Forelimb muscle (tissue), 1 donor: ENCODE measurements around the gene ABCD3. TPM values are rescaled to one million over a fixed set of nuclear protein-coding genes. Genes with fewer than 3 reads are reported as not detected.
"Not testable (repeated sequence)": the region's sequence is repeated elsewhere in the genome, so short reads cannot be mapped to it uniquely, and the experiment has no call there.

Experiments used
- DNase-seq: peaks from one replicate; pipeline ENCODE4 v3.0.0-alpha.2; 2013; ENCODE audit warnings: low read depth
- polyA plus RNA-seq: library from polyadenylated mRNA; unstranded; fragments of 120-200 nt; gene quantifications from one replicate; pipeline ENCODE4 v1.2.1, GENCODE V29; 2013; ENCODE audit not compliant: insufficient read length

Gene ABCD3
- polyA plus RNA-seq, 1 donor = 22.0 TPM

DNA sequence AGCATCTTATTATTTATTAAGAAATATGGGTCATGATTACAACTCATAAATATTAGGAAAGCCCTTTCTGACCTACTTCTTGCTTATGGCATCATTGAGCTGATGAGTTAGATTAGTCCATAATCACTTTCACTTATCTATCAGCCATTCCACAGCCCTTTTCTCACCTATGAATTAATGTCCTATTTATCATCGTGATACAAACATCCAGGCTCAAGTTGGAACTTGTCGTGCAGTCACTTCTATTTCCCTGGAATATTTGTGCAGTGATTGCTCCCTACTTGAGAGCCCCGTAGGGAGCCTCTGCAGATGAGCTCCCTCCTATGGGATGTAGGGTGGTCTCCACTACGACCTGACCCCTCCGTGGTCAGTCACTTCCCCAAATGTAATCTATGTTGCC is 131.5 kb downstream of the ABCD3 start:
- DNase-seq = no peak

DNA sequence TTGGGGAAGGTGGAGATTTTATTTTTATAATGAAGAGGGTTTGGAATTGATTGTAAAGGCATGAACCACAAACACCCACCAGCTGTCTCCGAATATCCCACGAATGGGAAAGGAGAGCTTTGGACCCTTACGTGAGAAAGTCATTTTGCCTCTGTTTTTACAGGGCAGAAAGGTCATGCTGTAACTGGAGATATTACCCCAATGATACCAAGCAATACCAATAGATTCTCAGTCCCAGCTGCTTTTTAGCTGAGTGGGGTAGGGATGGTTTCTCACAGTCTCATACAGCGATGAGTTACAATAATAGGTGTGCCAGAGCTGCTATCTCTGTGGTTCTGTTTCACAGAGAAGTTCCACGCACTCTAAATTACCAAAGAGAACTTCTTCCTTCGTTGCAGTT is 132.2 kb downstream of the ABCD3 start:
- DNase-seq = no peak

DNA sequence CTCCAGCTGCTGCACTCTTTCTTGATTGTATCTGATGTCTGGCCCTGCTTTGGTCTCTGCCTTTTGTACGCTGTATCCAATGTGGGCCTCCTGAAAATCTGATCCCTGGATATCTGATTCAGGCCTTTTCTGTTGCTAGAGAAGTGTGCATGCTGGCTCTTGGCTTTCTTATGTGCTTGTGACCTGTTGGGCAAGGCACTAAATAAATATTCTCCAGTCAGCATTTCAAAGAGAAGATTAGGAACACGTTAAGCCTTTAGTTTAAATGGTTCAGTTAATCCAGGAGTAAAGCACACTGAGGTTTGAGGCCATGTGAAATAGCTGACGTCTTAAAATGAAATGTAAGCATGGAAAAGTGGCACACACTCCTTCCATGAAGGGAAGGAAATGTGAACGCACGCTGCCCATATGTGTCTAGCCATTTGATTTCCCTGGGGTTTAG is 132.6 kb downstream of the ABCD3 start:
- DNase-seq = no peak

DNA sequence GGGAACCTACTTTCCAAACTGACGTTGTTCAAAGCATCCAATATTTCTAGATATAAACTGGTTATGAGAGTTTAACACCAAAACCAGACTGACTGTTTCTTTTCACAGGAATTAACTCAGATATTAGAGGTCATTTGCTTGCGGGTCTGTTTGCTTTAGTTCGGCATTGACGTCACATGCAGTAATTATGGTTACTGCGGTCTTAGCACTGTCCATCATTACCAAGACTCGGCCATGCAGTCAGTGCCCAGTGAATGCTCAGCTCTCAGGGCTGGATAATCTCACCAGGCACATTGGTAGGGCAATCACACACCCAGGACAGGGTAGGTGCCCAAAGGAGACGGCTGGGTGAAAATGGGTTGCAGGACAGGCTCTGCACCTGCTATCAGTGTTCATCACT is 133.3 kb downstream of the ABCD3 start:
- no peak for DNase-seq

DNA sequence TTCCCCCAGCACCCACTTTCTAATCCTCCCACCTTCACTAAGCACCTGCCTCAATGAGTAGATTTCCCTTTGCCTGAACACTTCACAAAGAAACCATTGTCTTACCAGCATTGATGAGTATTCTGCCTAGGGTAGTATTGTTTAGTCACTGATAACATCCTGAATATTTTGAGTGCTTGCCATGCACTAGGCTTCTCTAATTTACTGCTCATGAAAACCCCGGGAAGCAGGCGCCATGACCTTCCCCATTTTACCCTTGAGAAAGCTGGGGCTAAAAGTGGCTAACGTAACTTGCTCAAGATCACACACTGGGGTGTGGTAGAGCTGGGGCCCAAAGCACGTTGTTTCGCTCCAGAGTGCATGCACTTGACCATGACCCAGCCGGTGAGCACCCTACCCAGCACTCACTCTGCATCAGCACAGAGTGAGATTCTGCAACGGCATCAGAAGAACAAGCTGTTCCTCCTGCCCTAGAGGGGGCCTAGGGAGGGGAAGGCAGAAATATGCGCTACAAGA is 133.9 kb downstream of the ABCD3 start:
- DNase-seq = no peak

DNA sequence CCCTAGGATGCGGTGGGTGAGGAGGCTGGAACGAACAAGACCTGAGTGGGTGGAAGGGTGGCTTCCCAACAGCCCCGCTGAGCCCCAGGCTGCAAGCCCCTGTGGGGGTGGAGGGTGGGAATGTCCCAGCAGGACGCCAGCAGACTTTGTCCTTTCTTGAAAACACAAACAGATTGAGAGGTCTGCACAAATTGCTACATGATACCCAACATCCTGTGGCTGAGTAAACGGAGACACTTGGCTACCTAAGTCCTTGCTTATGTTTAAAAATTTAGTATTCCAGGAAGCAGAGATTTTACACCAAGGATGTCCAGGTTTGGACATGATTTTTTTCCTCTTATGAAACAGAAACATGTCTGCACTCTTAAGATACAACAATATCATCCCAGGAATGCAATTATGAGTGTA is 135.1 kb downstream of the ABCD3 start:
- no peak for DNase-seq

DNA sequence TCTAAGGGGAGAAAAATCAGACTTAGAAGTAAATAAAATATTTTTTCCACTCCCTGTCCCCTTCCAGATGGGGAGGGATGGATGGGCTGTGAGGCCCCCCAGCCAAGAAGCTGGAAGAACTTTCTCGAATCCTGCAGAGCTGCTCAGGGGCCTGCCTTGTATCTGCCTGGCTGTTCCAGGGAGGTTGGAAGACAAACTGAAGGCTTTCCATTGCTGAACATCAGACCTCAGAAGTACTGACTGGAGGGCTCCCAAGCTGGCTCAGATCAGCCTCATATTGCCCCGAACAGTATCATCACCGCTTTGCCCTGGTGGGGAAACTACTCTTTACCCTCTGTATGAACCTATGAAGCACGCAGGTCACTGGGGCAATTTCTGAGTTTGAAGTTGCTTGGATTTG is 135.7 kb downstream of the ABCD3 start:
- DNase-seq = no peak

DNA sequence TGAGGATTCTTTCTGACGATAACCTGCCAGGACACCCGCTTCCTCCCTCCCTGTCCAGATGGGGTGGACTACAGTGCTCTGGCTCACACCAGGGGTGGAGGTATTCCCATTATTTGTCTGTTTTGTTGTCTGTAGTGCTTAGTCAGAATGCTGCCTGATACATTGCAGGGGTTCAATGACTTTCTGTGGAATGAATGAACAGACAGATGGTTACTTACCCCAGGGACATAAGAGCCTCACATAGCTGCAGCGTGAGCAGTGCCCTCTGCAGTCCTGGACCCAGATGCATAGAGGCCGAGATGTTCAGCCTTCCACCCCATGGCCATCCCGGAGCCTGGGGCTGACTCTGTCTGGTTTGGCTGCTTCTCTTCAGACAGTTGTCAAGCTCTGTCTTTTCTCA is 136.4 kb downstream of the ABCD3 start:
- no peak for DNase-seq

DNA sequence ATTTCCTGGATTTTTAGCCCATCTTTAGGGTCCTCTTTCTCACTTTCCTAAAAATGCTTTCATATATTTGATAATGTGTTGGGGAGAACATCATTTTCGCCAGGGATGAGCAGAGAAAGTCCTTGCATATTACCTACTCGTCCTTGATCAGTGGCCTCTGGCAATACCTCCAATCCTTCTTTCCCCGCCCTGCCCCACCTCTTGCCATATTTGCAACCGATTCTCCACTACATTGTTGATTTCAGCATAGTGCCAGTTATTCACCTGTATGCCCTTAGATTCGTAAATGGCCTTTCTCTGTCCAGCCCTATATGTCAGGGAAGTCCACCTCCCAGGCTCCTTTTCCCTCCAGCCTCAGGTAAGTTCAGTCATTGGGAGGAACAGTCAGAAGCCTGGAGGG is 136.9 kb downstream of the ABCD3 start:
- DNase-seq = no peak

DNA sequence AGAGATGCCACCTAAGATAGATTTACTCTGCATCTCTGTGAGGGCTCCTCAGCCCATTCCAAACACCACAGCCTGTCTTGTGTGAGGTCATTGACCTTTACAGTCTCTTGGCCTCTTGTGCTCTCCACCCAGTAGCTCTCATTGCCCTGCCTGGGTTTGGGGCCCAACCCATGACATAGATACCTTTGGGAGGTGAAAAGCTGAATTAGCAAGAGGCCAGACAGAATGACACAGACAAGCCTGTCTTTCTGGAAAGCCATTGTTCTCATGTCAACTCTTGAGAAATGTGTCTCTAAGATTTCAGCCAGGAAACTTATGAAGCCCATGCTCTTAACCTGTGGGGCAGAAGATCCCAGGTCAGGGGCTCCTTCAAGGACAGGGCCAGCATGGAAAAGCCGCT is 141.7 kb downstream of the ABCD3 start:
- no peak for DNase-seq

DNA sequence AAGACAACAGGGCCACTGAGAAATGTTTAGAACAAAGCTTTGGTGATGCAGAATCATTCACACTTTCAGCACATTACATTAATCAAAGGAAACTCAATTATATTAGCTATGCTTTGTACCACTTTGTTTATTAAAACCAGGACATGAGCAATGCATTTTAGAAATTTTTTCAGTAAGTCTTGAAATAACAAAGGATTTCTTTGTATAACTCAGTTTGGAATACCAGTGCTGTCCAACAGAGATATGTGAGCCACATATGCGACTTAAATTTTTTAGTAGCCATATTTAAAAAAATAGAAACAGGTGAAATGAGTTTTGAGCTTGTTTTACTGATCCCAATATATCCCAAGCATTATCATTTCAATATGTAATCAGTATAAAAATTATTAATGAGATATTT is 142.1 kb downstream of the ABCD3 start:
- no peak for DNase-seq

DNA sequence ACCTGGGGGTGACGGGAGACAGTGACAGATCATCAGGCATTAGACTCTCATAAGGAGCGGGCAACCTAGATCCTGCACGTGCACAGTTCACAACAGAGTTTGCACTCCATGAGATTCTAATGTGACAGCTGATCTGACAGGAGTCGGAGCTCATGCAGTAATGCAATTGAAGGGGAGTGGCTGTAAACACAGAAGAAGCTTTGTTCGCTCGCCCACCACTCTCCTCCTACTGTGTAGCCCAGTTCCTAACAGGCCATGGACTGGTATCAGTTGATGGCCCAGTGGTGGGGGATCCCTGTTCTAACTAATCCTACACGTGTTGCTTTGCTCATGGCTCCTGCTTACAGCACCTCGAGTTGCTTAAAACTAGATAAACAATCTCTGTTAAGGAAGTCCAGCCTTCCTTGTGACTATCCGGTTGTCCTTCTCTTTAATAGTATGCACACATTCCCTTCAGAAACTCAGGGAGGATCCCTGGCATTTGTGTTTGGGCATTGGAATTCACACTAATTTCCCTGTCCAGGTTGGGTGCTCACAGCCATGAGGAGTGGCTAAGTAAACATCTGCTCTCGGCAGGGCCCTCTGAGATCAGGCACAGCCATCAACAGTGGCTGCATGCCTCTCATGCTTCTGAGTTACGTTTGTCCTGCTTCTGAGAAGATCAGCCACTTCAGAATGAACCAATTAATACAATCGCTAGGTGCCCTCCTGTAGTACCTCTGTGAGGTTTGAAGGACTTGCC is 144.5 kb downstream of the ABCD3 start:
- DNase-seq = no peak

DNA sequence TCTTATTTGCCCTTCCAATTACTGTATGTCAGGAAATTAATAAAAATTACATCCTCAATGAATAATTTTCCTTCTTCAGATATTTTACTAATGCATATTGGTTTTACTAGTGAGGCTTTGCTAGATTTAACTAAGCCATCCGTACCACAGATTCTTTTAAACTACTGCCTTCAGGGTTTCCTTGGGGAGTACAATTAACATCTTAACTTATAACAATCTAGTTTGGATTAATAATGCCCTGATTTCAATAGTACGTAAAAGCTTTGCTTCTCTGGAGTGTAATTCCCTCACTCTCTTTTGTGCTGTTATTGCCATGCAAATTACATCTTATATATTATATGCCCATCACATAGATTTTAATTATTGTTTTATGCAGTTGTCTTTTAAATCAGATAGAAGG is 147.7 kb downstream of the ABCD3 start:
- no peak for DNase-seq

DNA sequence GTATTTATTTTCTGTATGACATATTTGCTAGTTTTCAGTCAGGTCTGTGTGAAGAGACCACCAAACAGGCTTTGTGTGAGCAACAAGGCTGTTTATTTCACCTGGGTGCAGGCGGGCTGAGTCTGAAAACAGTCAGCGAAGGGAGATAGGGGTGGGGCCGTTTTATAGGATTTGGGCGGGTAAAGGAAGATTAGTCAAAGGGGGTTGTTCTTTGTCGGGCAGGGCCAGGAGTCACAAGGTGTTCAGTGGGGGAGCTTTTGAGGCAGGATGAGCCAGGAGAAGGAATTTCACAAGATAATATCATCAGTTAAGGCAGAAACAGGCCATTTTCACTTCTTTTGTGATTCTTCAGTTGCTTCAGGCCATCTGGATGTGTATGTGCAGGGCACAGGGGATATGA is 148.2 kb downstream of the ABCD3 start:
- not testable (repeated sequence) for DNase-seq

DNA sequence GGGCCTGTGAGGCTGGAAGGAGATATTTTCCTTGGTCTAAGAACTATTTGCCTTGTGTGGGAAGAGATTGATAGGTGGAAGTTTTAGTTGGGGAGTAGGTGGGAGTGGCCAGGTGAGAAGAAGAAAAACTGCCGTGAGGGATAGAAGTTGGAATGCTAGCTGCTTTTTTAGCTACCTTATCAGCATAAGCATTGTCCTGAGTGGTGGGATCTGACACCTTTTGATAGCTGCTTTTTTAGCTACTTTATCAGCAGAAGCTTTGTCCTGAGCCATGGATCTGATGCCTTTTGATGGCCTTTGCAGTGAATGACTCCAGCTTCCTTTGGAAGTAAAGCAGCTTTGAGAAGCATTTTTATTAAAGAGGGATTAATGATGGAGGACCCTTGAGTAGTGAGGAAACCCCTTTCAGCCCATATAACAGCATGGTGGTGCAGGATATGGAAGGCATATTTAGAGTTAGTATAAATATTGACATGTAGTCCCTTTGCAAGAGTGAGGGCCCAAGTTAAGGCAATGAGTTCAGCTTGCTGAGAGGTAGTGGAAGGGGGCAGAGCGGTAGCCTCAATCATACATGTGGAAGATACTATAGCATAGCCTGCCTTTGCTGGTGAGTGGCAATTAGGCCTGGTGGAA is 149.9 kb downstream of the ABCD3 start:
- DNase-seq = not testable (repeated sequence)

Other genes starting within 250 kb of the ABCD3 start
- gene ARHGAP29, start 180.8 kb upstream of the ABCD3 start, polyA plus RNA-seq = 36.2 TPM
- gene F3, start 123.4 kb downstream of the ABCD3 start, polyA plus RNA-seq = 2.2 TPM